Kidney epithelial cell (primary cell): ENCODE results near the gene RSPO4. TPM values are rescaled to one million over a fixed set of nuclear protein-coding genes. Genes with fewer than 3 reads are reported as not detected.
"Not testable (repeated sequence)": the region's sequence is repeated elsewhere in the genome, so short reads cannot be mapped to it uniquely, and the experiment has no call there.

Experiments
- DNase-seq: peaks from one replicate; pipeline ENCODE4 v3.0.0-alpha.2; 2010; ENCODE audit warnings: low read depth
- H3K27me3 ChIP-seq: 2 replicates; pipeline ENCODE4 v1.6.0; 2011; ENCODE audit warnings: low read length; ENCODE audit not compliant: control insufficient read depth, insufficient read depth
- H3K36me3 ChIP-seq: 2 replicates; pipeline ENCODE4 v1.5.1; 2011; ENCODE audit warnings: low read length; ENCODE audit not compliant: control insufficient read depth, insufficient read depth
- H3K4me3 ChIP-seq: 2 replicates; pipeline ENCODE4 v1.5.1; 2011; ENCODE audit warnings: low read depth, mild to moderate bottlenecking, control low read depth, low read length
- total RNA-seq: library from RNA; depleted of rRNA; stranded (reverse); fragments of >200 nt; gene quantifications from 2 replicates; pipeline ENCODE4 v1.2.3, GENCODE V29; 2015
- TF ChIP-seq, protein P1 (sequence below): IDR thresholded peaks from 2 replicates; pipeline ENCODE4 v1.5.1; 2011; ENCODE audit warnings: mild to moderate bottlenecking, moderate library complexity, low read length, control low read depth, inconsistent platforms; ENCODE audit not compliant: insufficient read depth, poor library complexity, severe bottlenecking

The RSPO4 gene
- total RNA-seq, 1 donor from 2014 or later = 3.3 TPM

DNA sequence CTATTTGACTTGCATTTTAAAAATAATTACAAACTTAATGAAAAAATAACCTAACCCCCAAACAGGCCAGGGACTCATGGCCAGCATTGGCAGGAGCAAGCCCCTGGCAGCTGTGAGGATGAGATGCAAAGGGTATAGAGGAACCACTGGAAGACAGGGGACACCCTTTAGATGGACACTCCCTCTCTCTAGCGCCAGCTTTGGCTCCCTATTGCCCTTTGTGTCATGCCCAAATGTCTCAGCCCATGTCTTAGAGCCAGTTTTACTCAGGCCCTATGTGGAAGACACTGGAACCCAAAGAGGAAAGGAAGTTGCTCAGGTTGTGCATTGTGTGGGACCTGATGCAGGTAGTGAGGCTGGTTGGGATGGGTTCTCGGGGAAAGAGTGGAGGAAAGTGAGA is 34.9 kb upstream of the RSPO4 start:
- no peak overlapping the region for H3K4me3 ChIP-seq
- TF ChIP-seq, protein P1, sequence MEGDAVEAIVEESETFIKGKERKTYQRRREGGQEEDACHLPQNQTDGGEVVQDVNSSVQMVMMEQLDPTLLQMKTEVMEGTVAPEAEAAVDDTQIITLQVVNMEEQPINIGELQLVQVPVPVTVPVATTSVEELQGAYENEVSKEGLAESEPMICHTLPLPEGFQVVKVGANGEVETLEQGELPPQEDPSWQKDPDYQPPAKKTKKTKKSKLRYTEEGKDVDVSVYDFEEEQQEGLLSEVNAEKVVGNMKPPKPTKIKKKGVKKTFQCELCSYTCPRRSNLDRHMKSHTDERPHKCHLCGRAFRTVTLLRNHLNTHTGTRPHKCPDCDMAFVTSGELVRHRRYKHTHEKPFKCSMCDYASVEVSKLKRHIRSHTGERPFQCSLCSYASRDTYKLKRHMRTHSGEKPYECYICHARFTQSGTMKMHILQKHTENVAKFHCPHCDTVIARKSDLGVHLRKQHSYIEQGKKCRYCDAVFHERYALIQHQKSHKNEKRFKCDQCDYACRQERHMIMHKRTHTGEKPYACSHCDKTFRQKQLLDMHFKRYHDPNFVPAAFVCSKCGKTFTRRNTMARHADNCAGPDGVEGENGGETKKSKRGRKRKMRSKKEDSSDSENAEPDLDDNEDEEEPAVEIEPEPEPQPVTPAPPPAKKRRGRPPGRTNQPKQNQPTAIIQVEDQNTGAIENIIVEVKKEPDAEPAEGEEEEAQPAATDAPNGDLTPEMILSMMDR = no peak
- H3K27me3 ChIP-seq = no peaks in the 10 kb centered on the region

DNA sequence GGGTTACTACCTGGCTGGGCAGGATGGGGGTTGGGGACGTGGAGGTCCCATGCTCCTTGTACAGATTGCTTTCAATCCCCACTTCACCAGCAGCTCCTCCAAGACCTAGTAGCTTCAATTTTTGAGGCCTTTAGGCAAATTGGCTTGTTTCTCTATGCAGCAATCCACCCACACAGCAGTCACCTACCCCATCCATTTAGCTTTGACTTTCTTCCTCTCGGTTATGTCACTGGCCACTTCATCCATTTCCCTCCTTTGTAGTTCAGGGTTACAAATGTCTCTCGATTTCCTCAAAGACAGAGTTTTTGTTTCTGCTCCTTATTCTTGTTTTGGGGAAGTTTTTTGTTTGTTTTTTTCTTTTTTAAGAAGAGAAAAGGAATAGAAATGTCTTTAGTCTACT is 33.4 kb upstream of the RSPO4 start:
- Histone ChIP-seq H3K36me3 (no peaks in the 10 kb centered on the region), H3K27me3 (no peaks in the 10 kb centered on the region), H3K4me3 (no peak overlapping the region)
- TF ChIP-seq, protein P1 = no peak
- DNase-seq = no peak

More for the DNA sequence above, 34.9 kb upstream of the RSPO4 start:
- H3K36me3 ChIP-seq = no peaks in the 10 kb centered on the region
- no peak for DNase-seq

DNA sequence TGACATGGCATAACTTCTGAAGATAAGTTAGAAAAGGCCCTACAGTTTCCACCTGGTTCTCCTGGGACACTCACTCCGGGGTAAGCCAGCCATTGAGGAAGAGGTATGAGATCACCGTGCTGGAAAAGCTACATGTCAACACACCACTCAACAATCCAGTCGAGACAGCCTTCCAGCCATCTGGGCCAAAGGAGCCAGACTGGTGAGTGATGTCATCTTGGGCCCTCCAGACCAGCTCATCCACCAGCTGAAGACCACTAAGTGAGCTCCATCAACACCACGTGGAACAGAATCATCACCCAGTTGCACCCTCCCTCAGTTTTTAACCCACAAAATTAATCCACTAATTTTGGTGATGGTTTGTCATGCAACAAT is 32.3 kb upstream of the RSPO4 start:
- H3K27me3 ChIP-seq = no peaks in the 10 kb centered on the region
- no peak for DNase-seq
- H3K4me3 ChIP-seq = no peak overlapping the region
- H3K36me3 ChIP-seq = no peaks in the 10 kb centered on the region
- TF ChIP-seq, protein P1 = no peak

DNA sequence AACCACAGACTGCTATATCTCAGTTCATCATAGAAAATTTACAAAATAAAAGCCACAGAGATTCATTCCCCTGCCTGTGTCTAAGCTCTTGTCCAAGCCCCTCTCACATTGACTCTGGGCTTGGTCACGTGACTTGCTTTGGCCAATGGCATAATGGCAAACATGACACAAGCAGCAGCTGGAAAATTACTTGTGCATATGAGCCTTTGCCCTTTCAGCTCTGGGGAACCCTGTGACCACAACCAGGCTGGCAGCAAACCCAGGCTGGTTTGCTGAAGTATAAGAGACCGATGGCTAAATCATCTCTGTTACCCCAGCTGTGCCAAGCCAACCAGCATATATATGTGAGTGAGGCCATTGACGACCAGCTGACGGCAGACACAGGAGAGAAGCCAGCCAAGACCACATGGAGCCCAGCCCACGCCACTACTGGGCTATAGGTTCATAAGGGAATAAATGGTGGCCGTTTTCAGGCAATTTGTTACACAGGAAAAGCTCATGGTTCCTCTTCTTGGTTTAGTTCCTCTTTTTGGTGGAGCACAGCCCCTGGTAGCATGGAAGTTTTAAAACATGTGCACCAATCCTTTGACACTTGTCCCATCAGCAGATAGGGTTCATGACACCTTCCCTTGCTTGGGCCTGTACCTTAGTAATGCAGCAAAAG is 31.8 kb upstream of the RSPO4 start:
- Histone ChIP-seq H3K36me3 (no peaks in the 10 kb centered on the region), H3K27me3 (no peaks in the 10 kb centered on the region), H3K4me3 (no peak overlapping the region)
- TF ChIP-seq, protein P1 = no peak
- DNase-seq = no peak

DNA sequence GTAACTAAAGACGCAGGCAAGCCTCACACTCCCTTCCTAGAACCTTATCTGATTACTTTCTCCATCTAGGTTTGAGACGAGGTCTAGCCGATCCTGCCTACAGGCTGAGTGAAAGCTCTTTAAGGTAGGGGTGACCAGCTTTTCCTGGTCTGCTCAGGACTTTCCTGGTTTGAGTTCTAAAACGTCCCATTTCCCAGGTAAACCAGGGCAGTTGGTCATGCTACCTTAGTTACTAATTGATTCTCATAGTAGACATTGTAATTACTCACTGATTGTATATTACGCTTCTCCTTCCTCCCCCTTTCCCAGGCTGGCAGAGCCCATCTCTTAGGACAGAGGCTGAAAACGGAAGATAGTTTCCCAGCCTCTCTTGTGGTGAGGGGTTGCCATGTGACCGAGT is 27.9 kb upstream of the RSPO4 start:
- Histone ChIP-seq H3K4me3 (no peak overlapping the region), H3K36me3 (no peaks in the 10 kb centered on the region), H3K27me3 (no peaks in the 10 kb centered on the region)
- no peak for DNase-seq
- TF ChIP-seq, protein P1 = no peak

DNA sequence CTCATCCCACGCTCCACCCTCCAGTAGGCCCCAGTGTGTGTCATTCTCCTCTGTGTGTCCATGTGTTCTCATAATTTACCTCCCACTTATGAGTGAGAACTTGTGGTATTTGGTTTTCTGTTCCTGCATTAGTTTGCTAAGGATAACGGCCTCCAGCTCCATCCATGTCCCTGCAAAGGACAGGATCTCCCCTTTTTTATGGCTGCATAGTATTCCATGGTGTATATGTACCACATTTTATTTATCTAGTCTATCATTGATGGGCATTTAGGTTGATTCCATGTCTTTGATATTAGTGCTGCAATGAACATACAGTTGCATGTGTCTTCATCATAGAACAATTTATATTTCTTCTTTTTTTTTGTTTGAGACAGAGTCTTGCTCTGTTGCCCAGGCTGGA is 24.1 kb upstream of the RSPO4 start:
- H3K27me3 ChIP-seq, H3K4me3 ChIP-seq, H3K36me3 ChIP-seq, DNase-seq: not testable (repeated sequence)
